ENCODE results near the gene SLC6A13.

GRCh38 chr12:211639-212414 lies 50.8 kb downstream of the SLC6A13 start:
- TF ChIP-seq, protein P1, sequence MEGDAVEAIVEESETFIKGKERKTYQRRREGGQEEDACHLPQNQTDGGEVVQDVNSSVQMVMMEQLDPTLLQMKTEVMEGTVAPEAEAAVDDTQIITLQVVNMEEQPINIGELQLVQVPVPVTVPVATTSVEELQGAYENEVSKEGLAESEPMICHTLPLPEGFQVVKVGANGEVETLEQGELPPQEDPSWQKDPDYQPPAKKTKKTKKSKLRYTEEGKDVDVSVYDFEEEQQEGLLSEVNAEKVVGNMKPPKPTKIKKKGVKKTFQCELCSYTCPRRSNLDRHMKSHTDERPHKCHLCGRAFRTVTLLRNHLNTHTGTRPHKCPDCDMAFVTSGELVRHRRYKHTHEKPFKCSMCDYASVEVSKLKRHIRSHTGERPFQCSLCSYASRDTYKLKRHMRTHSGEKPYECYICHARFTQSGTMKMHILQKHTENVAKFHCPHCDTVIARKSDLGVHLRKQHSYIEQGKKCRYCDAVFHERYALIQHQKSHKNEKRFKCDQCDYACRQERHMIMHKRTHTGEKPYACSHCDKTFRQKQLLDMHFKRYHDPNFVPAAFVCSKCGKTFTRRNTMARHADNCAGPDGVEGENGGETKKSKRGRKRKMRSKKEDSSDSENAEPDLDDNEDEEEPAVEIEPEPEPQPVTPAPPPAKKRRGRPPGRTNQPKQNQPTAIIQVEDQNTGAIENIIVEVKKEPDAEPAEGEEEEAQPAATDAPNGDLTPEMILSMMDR (IDR thresholded peaks at IDR 0.05): no peak
- no peak for TF ChIP-seq POLR2A (IDR thresholded peaks at IDR 0.05)
